Measurements from ENCODE around the gene OR12D3. TPM values are rescaled to one million over a fixed set of nuclear protein-coding genes. Genes with fewer than 3 reads are reported as not detected.

The OR12D3 gene
- total RNA-seq, 1 experiment from 2014 or later: not detected

- Histone ChIP-seq H2BK120ac (ENCODE audit: low read depth, low read length, poor library complexity, severe bottlenecking) (no peak overlapping the region), H3K27ac (ENCODE audit: insufficient read length, low read depth, low read length) (no peak overlapping the region), H3K23ac (ENCODE audit: insufficient read length, low read depth, low read length) (no peak overlapping the region), H2BK20ac (ENCODE audit: low read depth, low read length, poor library complexity, severe bottlenecking) (no peak overlapping the region), H3K56ac (ENCODE audit: insufficient read length, low read depth, low read length) (no peak overlapping the region), H3T11ph (ENCODE audit: low read length) (no peak overlapping the region), H3K9me3 (ENCODE audit: control insufficient read depth, low read depth, low read length) (no peaks in the 10 kb centered on the region), H2AK5ac (ENCODE audit: insufficient read length, low read length) (no peak overlapping the region), H3K9ac (ENCODE audit: extremely low read depth, insufficient read length, low read length) (no peak overlapping the region), H4K8ac (replicated peaks; ENCODE audit: insufficient read length, low read depth, low read length) (no peak overlapping the region), H4K91ac (ENCODE audit: insufficient read length, low read depth, low read length) (no peak overlapping the region), H2BK15ac (ENCODE audit: low read depth, low read length) (no peak overlapping the region), H3K4ac (ENCODE audit: low read depth, low read length) (no peak overlapping the region), H2AFZ (ENCODE audit: low read length) (no peak overlapping the region), H4K20me1 (ENCODE audit: control insufficient read depth, insufficient read depth, insufficient read length) (no peaks in the 10 kb centered on the region), H3K14ac (ENCODE audit: insufficient read depth, low read length) (no peak overlapping the region), H3K23me2 (ENCODE audit: insufficient read length, low read depth, low read length, poor library complexity, severe bottlenecking) (no peaks in the 10 kb centered on the region), H3K79me1 (ENCODE audit: insufficient read depth, low read depth, low read length, poor library complexity, severe bottlenecking) (no peaks in the 10 kb centered on the region), H3K4me2 (ENCODE audit: insufficient read depth, insufficient read length, low read length) (no peak overlapping the region), H2BK5ac (ENCODE audit: insufficient read length, low read length) (no peak overlapping the region), H3K4me1 (ENCODE audit: insufficient read depth, low read length) (no peaks in the 10 kb centered on the region), H3K18ac (ENCODE audit: insufficient read length, low read depth, low read length) (no peak overlapping the region), H4K5ac (ENCODE audit: insufficient read length, low read depth, low read length) (no peak overlapping the region), H3K27me3 (ENCODE audit: insufficient read depth, low read length) (no peaks in the 10 kb centered on the region), H3K79me2 (ENCODE audit: insufficient read depth, low read length) (no peaks in the 10 kb centered on the region), H2BK12ac (ENCODE audit: insufficient read length, low read depth, low read length) (no peak overlapping the region)
- H3K36me3 Mint-ChIP-seq (ENCODE audit: insufficient read depth in 1 of 3, low read depth in 3 of 3): no peaks in the 10 kb centered on the region
- DNase-seq: no peak
- no peaks in the 10 kb centered on the region for H3K4me1 Mint-ChIP-seq
- H3K27me3 Mint-ChIP-seq (ENCODE audit: low read depth): no peaks in the 10 kb centered on the region
- no peak for TF ChIP-seq CTCF (conservative IDR thresholded peaks at IDR 0.05)
- H3K9me3 Mint-ChIP-seq: no peaks in the 10 kb centered on the region; a peak in 1 of 5 replicates
- H3K27ac Mint-ChIP-seq: no peak overlapping the region
- no peak overlapping the region for H3K4me3 Mint-ChIP-seq
- no CpG with 5 or more reads among the region's 3 CpGs for WGBS (ENCODE audit: extremely low coverage, insufficient read length, low lambda C conversion rate)
These were observed 29.7 kb downstream of the OR12D3 start for GRCh38 chr6:29345380-29345779.

Data from H9 (cell line).